ENCODE data around the gene LY6G6F. TPM values are rescaled to one million over a fixed set of nuclear protein-coding genes. Genes with fewer than 3 reads are reported as not detected.

LY6G6F gene
- total RNA-seq, 1 donor from 2014 or later = not detected

DNA sequence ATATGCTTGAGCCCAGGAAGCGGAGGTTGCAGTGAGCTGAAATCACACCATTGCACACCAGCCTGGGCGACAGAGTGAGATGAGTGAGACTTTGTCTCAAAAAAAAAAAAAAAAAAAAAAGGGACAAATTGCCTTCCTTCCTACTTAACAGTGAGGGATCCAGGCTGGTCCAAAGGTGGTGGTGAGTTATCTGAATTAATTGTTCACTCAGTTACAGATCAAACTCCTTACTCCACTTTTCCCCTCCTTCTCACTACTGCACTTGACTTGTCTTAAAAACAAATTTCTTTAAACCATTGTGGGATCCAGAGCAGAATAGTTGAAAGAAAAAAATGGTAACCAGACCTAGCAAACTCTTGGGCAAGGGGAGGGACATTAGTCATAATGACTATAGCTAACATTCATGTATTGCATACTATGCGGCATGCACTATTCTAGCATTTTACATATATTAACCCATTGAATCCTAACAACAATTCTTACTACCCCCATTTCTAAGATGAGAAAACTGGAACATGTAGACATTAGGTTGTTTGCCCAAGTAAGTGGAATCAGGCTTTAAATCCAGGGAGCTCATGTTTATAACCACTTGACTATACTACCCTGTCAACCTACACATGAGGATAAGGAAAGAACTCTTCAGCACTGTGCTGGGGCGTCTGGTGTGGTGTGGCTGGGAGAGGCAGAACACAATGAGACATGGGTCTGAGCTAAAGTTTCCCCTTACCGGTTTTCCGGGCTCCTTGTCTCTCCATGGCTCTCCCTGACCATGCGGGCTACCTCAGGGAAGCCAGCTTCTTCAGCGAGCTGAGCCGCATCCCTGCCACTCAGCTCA lies 43.3 kb upstream of the LY6G6F start:
- Histone ChIP-seq H3K4me3 (ENCODE audit: low read length in 3 of 3) (peak overlapping the region; percentile 90 to 98 (median 97)), H3K27me3 (ENCODE audit: control insufficient read depth in 3 of 3, insufficient read depth in 3 of 3, low read length in 3 of 3) (no peaks in the 10 kb centered on the region), H3K36me3 (ENCODE audit: control insufficient read depth in 3 of 3, insufficient read depth in 3 of 3, low read length in 3 of 3) (peaks cover 23 to 34% (median 30%) of the 10 kb centered on the region in 3 donors), H3K4me1 (ENCODE audit: control insufficient read depth in 3 of 3, insufficient read depth in 3 of 3, low read length in 3 of 3) (peaks cover 52 to 73% (median 63%) of the 10 kb centered on the region in 3 donors), H3K9me3 (ENCODE audit: control insufficient read depth in 3 of 3, low read length in 3 of 3) (no peaks in the 10 kb centered on the region), H3K27ac (ENCODE audit: low read depth, low read length) (peak overlapping the region; percentile 95), H3K9ac (ENCODE audit: low read depth in 1 of 3, low read length in 3 of 3) (peak overlapping the region; percentile 88 to 98 (median 97))

DNA sequence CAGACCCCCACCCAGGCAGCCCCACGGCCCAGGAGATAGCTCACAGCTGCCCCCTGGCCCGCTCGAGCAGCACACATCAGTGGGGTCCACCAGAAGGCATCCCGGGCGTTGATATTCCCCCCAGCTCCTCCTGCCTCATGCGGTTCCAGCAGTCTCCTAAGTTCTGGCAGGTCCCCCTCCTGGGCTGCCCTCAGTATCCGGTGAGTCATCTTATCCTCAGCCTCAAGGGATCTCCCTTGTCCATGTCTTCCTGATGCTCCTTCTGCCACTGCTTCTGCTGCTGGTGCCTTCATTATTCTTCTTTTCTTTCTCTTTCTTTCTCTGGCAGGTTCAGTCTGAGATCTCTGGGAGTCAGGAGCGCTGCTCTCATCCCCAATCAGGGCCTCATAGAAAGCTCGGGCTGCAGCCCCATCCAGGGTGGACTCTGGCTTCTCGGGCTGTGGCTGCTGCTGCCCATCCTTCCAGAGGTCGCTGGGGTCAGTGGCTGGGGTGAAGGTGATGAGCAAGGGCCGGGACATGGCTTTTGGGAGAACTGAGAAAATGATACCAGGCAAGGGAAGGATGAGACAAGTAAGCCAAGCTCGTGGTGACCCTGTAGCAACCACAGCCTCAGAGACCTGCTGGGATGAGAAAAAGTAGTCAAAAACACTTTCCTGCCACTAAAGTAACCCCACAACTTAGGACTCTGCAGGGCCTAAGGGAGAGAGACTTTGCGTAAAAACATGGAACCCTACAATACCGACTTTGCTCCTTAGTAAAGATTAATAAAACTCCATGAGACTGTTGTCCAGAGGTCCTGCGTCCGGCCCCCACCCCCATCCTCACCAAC lies 42.5 kb upstream of the LY6G6F start:
- H3K4me1 ChIP-seq (ENCODE audit: control insufficient read depth in 3 of 3, insufficient read depth in 3 of 3, low read length in 3 of 3) = peaks cover 44 to 71% (median 54%) of the 10 kb centered on the region in 3 donors

DNA sequence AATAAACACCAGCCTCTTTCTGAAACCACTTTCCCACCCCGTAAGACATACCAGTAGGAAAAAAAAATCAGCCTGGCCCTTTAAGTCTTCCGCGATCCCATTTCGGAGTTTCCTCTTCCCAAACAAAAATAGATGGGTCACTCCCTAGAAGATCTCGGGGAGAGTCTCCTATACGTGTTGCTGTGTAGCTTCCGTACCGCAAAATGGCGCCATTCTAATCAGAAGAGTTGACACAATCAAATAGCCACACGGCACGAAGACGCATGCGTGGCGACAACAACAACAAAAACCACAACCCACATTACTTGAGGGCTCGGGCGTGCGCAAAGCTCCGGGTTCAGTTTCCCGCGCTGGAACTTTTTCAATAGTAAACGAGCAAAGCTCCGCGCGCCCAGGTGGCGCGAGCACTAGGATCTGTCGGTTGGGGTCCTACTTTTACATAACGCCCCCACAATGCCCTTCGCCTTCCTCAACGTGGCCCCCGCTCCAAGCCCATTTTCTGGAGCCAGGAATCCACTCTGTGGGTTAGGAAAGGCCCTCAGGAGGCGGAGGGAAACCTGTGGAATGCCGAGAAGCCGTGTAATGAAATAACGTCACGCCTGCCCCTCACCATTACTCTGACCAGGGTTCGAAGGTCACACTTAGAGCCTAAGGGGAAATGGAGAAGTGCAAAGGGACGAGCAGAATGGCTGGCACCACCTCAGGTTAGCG lies 41.7 kb upstream of the LY6G6F start, which contains the start of gene GPANK1:
GPANK1 (minus strand) TSS at position 208 of the 711 bp plus-strand sequence. CDS start 519 bp downstream, outside the sequence.
- Histone ChIP-seq H3K27me3 (ENCODE audit: control insufficient read depth in 3 of 3, insufficient read depth in 3 of 3, low read length in 3 of 3) (no peaks in the 10 kb centered on the region), H3K4me3 (ENCODE audit: low read length in 3 of 3) (peak within 1 kb of the TSS; percentile 90 to 98 (median 97)), H3K27ac (ENCODE audit: low read depth, low read length) (peak within 1 kb of the TSS; percentile 95), H3K36me3 (ENCODE audit: control insufficient read depth in 3 of 3, insufficient read depth in 3 of 3, low read length in 3 of 3) (peaks cover 39 to 50% (median 44%) of the 10 kb centered on the region in 3 donors), H3K9me3 (ENCODE audit: control insufficient read depth in 3 of 3, low read length in 3 of 3) (no peaks in the 10 kb centered on the region), H3K4me1 (ENCODE audit: control insufficient read depth in 3 of 3, insufficient read depth in 3 of 3, low read length in 3 of 3) (peaks cover 36 to 66% (median 47%) of the 10 kb centered on the region in 3 donors), H3K9ac (ENCODE audit: low read depth in 1 of 3, low read length in 3 of 3) (peak within 1 kb of the TSS; percentile 97 to 98 (median 98))

More for the DNA sequence above, 42.5 kb upstream of the LY6G6F start:
- no peaks in the 10 kb centered on the region for H3K27me3 ChIP-seq (ENCODE audit: control insufficient read depth in 3 of 3, insufficient read depth in 3 of 3, low read length in 3 of 3)
- H3K4me3 ChIP-seq (ENCODE audit: low read length in 3 of 3) = peak overlapping the region; percentile 90 to 98 (median 97)
- H3K9ac ChIP-seq (ENCODE audit: low read depth in 1 of 3, low read length in 3 of 3) = peak overlapping the region; percentile 88 to 98 (median 97)
- peaks cover 32 to 42% (median 37%) of the 10 kb centered on the region in 3 donors for H3K36me3 ChIP-seq (ENCODE audit: control insufficient read depth in 3 of 3, insufficient read depth in 3 of 3, low read length in 3 of 3)
- no peaks in the 10 kb centered on the region for H3K9me3 ChIP-seq (ENCODE audit: control insufficient read depth in 3 of 3, low read length in 3 of 3)
- peak overlapping the region; percentile 95 for H3K27ac ChIP-seq (ENCODE audit: low read depth, low read length)

DNA sequence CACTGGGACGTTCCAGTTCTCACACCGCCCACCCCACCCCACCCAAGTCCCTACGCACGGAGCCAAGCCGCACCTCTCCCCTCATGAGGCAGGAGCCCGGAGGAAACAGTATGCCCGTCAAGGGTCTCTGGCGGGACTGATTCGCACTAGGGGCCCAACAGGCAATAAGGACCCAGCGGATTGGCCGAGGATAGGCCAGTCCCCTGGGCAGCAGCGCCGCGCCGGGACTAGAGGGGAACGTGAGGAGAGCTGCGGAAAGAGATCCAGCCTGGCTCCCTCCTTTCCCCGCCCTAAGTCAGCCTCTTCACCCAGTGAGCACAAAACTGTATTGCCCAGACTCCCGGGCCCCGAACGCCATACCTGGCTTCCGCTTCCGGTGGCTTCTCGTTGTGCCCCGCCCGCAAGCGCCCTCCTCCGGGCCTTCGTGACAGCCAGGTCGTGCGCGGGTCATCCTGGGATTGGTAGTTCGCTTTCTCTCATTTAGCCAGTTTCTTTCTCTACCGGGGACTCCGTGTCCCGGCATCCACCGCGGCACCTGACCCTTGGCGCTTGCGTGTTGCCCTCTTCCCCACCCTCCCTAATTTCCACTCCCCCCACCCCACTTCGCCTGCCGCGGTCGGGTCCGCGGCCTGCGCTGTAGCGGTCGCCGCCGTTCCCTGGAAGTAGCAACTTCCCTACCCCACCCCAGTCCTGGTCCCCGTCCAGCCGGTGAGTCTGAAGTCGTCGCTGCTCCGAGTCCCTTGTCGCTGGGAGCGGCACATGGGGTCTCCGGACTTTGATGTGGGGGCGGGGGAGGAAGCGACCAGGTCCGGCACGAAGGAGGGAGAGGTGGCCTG lies 40.9 kb upstream of the LY6G6F start, which contains the start of gene CSNK2B:
CSNK2B (plus strand) TSS at position 580 of the 836 bp plus-strand sequence. CDS start 752 bp downstream, outside the sequence.
- Histone ChIP-seq H3K4me3 (ENCODE audit: low read length in 3 of 3) (peak within 1 kb of the TSS; percentile 94 to 98 (median 97)), H3K36me3 (ENCODE audit: control insufficient read depth in 3 of 3, insufficient read depth in 3 of 3, low read length in 3 of 3) (peaks cover 45 to 56% (median 50%) of the 10 kb centered on the region in 3 donors)

DNA sequence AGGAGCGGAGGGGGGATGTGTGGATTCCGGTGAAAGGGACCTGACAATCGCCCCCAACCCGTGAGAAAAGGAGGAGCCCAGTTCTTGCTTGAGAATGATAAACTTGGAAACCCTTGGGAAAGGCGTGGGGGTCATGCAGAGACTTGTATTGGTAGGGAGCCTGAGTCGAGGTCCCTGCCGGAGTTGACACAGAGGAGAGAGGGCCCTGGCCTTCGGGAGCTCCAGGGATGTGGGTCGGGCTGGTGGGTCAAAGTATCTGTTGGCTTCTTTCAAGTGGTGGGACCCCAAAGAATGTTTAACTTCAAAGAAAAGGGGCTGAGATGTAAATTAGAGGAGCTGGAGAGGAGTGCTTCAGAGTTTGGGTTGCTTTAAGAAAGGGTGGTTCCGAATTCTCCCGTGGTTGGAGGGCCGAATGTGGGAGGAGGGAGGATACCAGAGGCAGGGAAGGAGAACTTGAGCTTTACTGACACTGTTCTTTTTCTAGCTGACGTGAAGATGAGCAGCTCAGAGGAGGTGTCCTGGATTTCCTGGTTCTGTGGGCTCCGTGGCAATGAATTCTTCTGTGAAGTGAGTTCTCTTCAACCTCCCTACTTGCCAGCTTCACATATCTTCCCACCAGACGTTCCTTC lies 40.2 kb upstream of the LY6G6F start:
- peak overlapping the region; percentile 95 for H3K27ac ChIP-seq (ENCODE audit: low read depth, low read length)
- H3K4me3 ChIP-seq (ENCODE audit: low read length in 3 of 3) = peak overlapping the region; percentile 94 to 98 (median 95)
- no peaks in the 10 kb centered on the region for H3K9me3 ChIP-seq (ENCODE audit: control insufficient read depth in 3 of 3, low read length in 3 of 3)
- peaks cover 52 to 63% (median 57%) of the 10 kb centered on the region in 3 donors for H3K36me3 ChIP-seq (ENCODE audit: control insufficient read depth in 3 of 3, insufficient read depth in 3 of 3, low read length in 3 of 3)
- H3K27me3 ChIP-seq (ENCODE audit: control insufficient read depth in 3 of 3, insufficient read depth in 3 of 3, low read length in 3 of 3) = no peaks in the 10 kb centered on the region
- peak overlapping the region; percentile 92 to 98 (median 96) for H3K9ac ChIP-seq (ENCODE audit: low read depth in 1 of 3, low read length in 3 of 3)
- peaks cover 28 to 54% (median 39%) of the 10 kb centered on the region in 3 donors for H3K4me1 ChIP-seq (ENCODE audit: control insufficient read depth in 3 of 3, insufficient read depth in 3 of 3, low read length in 3 of 3)

More for the DNA sequence above, 40.9 kb upstream of the LY6G6F start, which contains the start of gene CSNK2B:
- Histone ChIP-seq H3K27ac (ENCODE audit: low read depth, low read length) (peak within 1 kb of the TSS; percentile 95), H3K4me1 (ENCODE audit: control insufficient read depth in 3 of 3, insufficient read depth in 3 of 3, low read length in 3 of 3) (peaks cover 32 to 60% (median 43%) of the 10 kb centered on the region in 3 donors), H3K27me3 (ENCODE audit: control insufficient read depth in 3 of 3, insufficient read depth in 3 of 3, low read length in 3 of 3) (no peaks in the 10 kb centered on the region), H3K9ac (ENCODE audit: low read depth in 1 of 3, low read length in 3 of 3) (peak within 1 kb of the TSS; percentile 97 to 98 (median 98)), H3K9me3 (ENCODE audit: control insufficient read depth in 3 of 3, low read length in 3 of 3) (no peaks in the 10 kb centered on the region)

DNA sequence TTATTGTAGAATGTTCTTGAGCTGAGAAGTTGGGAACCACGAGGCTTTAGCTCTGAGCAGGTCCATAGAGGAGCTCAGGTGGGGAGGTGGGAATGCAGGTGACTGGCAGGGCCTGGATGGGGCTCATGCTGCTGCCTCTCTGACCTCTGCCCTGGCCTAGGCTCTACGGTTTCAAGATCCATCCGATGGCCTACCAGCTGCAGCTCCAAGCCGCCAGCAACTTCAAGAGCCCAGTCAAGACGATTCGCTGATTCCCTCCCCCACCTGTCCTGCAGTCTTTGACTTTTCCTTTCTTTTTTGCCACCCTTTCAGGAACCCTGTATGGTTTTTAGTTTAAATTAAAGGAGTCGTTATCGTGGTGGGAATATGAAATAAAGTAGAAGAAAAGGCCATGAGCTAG lies 37.0 kb upstream of the LY6G6F start, which contains the start of gene LY6G5B:
LY6G5B (plus strand) TSS at position 301 of the 400 bp plus-strand sequence. CDS start 975 bp downstream, outside the sequence.
- Histone ChIP-seq H3K27ac (ENCODE audit: low read depth, low read length) (no peak within 1 kb of the TSS), H3K9ac (ENCODE audit: low read depth in 1 of 3, low read length in 3 of 3) (no peak within 1 kb of the TSS), H3K4me3 (ENCODE audit: low read length in 3 of 3) (no peak within 1 kb of the TSS), H3K36me3 (ENCODE audit: control insufficient read depth in 3 of 3, insufficient read depth in 3 of 3, low read length in 3 of 3) (peaks cover 57 to 69% (median 59%) of the 10 kb centered on the region in 3 donors), H3K27me3 (ENCODE audit: control insufficient read depth in 3 of 3, insufficient read depth in 3 of 3, low read length in 3 of 3) (no peaks in the 10 kb centered on the region), H3K4me1 (ENCODE audit: control insufficient read depth in 3 of 3, insufficient read depth in 3 of 3, low read length in 3 of 3) (peaks cover 10 to 32% (median 13%) of the 10 kb centered on the region in 3 donors), H3K9me3 (ENCODE audit: control insufficient read depth in 3 of 3, low read length in 3 of 3) (no peaks in the 10 kb centered on the region)

DNA sequence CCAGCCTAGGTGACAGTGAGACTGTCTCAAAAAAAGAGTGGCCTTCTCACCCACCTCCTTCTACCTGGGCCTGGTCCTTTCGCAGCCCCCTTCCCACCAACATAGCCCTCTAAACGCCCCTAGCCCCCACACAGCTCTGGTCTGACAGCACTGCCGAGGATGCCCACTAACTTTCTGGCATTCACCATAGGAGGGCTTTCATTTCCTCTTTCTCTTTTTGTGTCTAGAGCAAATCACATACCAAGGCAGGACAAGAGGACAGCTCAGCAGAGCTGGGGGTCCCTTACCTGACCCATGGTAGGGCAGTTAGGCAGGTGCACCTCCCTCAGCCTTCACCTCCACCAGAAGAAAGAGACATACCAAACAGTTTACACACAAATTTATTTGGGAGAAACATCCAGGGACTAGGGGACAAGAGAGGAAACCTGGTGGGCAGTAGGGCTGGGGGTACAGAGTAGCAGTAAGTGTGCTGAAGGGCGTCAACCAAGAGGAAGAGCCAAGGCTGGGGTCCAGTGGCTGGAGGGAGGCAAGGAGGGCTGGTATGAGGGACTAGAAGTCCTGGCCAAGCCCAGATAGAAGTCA lies 30.3 kb upstream of the LY6G6F start:
- Histone ChIP-seq H3K4me3 (ENCODE audit: low read length in 3 of 3) (no peak overlapping the region), H3K27me3 (ENCODE audit: control insufficient read depth in 3 of 3, insufficient read depth in 3 of 3, low read length in 3 of 3) (no peaks in the 10 kb centered on the region), H3K27ac (ENCODE audit: low read depth, low read length) (no peak overlapping the region), H3K36me3 (ENCODE audit: control insufficient read depth in 3 of 3, insufficient read depth in 3 of 3, low read length in 3 of 3) (peaks cover 16 to 25% (median 16%) of the 10 kb centered on the region in 3 donors), H3K4me1 (ENCODE audit: control insufficient read depth in 3 of 3, insufficient read depth in 3 of 3, low read length in 3 of 3) (peaks cover 11 to 22% (median 16%) of the 10 kb centered on the region in 3 donors), H3K9me3 (ENCODE audit: control insufficient read depth in 3 of 3, low read length in 3 of 3) (no peaks in the 10 kb centered on the region), H3K9ac (ENCODE audit: low read depth in 1 of 3, low read length in 3 of 3) (no peak overlapping the region)

DNA sequence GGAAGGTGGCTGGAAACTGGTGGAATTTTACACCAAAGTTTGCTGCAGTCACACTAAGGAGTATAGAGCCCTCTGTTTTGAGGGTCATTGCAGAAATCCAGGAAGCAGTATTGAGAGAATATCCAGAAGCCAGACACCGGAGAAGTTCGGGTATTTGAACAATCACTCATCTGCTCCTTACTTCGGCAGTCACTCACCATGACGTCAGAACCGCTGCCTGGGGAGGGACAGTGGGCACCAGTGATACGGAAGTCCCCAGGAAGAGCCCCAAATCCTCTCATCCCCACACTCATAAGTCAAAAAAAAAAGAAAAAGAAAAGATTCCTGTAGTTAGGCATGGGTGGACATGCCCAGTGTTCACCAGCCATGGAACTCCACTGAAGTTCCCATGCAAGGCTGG lies 29.8 kb upstream of the LY6G6F start:
- no peaks in the 10 kb centered on the region for H3K9me3 ChIP-seq (ENCODE audit: control insufficient read depth in 3 of 3, low read length in 3 of 3)
- H3K9ac ChIP-seq (ENCODE audit: low read depth in 1 of 3, low read length in 3 of 3) = no peak overlapping the region
- no peak overlapping the region for H3K4me3 ChIP-seq (ENCODE audit: low read length in 3 of 3)
- peaks cover 11 to 20% (median 11%) of the 10 kb centered on the region in 3 donors for H3K36me3 ChIP-seq (ENCODE audit: control insufficient read depth in 3 of 3, insufficient read depth in 3 of 3, low read length in 3 of 3)
- no peak overlapping the region for H3K27ac ChIP-seq (ENCODE audit: low read depth, low read length)
- H3K4me1 ChIP-seq (ENCODE audit: control insufficient read depth in 3 of 3, insufficient read depth in 3 of 3, low read length in 3 of 3) = peaks cover 15 to 25% (median 18%) of the 10 kb centered on the region in 3 donors
- H3K27me3 ChIP-seq (ENCODE audit: control insufficient read depth in 3 of 3, insufficient read depth in 3 of 3, low read length in 3 of 3) = no peaks in the 10 kb centered on the region

All from skeletal muscle tissue (tissue), 4 donors.